GDM1 (cell line): Measurements from ENCODE around the gene CTIF.
"Not testable (repeated sequence)": the region's sequence is repeated elsewhere in the genome, so short reads cannot be mapped to it uniquely, and the experiment has no call there.

Experiments
- DNase-seq: peaks from one replicate; lab custom pipeline; 2025; lab: John Stamatoyannopoulos, UW

CTIF gene

DNA sequence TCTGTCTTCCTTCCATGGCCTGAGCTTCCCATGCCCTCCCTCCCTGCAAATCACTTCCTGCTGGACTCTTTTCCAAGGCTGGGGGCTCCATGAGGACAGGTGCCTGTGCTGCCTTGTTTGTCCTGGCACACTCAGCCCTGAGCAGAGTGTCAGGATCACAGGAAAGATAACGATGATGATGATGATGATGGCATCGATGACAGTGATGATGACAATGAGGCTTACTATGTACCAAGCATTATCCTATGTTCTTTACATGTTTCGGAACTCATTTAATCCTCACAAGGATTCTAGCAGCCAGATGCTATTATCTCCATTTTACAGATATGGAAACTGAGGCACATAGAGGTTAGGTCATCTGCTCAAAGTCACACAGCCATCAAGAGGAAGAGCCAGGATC is 170.0 kb downstream of the CTIF start:
- no peak for DNase-seq

DNA sequence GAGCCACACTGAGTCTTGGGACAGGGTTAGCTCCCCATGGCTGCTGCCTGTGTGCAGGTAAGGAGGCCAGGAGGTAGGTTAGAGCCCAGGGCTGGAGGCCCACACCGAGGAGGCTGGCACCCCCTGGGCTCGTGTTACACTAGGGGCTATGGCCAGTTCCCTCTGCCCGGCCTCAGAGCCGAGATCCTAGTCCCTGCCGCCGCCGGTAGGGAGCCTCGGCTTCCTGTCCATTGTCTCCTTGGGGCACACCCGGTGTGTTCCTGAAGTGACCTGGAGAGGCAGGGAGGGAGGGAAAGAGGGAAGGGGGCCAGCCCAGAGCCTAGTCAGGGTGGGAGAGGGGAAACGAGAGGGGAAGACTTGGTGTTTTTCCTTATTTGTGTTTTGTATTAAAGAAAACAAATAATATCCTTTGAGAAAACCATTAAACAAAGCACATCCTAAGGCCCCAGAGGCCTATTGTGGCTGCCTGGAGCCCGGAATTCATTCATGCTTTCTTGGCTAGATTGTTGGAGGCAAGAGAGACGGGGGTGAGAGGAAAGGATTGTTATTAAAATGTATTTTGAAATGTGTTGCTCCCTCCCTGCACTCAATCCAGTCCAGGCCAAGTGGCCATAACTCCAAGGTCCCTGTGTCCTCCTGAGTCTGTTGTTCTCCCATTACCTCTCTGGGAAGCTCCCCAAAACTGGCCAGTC is 170.7 kb downstream of the CTIF start:
- no peak for DNase-seq

DNA sequence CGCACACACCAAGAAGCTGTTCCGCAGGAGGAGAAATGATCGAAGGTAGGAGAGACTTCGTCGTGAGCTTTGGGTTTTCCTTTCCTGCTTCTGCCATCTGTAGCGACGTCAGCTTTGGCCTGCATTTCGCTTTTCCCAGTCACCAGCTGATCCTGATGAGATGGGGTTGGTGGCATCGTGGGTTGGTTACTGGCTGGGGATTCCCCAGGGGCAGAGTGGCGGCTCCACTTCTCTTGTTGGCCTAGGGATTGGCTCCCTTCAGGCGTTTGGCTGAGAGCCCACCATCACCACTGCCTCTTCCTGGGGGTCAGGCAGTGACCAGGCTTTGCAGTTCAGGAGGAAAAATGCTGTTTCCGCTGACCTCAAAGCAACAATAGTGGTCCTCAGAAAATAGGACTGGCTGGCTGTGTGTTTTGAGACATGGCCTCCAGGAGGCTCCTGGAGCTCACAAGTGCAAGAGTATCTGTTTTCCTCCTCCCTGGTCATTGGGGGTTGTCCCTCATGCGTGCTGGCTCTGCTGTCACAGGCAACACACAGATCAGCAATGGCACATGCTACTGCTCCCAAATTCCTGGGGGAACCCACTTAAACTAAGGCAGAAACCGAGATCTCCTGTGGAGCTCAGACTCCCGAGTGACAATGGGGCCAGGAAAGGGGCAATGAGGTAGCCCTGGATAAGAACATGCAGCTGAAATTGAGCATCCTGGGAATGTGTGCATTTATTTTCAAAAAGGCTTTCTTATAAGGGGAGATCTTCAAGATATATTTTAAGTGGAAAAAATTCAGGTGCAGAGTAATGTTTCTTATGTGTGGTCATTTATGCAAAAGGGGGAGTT is 173.0 kb downstream of the CTIF start:
- DNase-seq: no peak

DNA sequence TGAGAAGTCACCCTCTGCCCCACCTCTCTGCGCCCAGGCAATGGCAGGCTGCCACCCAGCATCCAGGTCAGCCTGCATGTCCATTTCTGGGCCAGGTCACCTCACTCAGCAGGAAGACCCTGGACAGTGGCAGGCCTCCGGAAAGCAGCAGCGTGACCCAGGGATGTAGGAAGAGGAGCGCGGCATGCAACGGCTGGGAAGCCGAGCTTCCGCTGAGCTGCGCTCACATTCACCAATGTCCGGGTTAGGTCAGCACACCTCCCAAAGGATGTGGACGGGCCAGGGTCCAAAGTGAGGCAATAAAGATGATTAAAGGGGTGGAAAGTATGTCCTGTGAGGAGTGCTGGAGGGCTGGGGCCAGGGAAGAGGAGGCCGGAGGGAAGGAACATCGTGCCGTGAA is 174.5 kb downstream of the CTIF start:
- no peak for DNase-seq

DNA sequence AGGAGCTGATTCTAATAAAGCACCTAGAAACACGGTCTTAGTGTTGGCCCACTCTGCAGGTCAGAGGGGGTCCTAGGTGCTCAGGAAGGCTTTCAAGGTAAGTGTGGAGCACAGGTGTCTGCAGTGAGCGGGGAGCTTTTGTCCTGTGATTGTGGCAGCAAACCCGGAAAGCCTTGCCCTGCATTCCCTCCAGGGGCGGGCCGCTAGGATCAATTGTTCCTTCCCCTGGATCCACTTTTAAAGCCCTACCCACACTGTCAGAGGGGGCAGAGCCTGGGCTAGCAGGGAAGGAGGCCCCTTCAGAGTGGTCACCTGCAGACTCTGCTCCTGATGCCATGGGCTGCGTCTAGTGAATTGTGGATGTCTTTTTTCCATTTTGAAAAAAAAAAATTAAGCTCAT is 176.0 kb downstream of the CTIF start:
- DNase-seq: no peak

DNA sequence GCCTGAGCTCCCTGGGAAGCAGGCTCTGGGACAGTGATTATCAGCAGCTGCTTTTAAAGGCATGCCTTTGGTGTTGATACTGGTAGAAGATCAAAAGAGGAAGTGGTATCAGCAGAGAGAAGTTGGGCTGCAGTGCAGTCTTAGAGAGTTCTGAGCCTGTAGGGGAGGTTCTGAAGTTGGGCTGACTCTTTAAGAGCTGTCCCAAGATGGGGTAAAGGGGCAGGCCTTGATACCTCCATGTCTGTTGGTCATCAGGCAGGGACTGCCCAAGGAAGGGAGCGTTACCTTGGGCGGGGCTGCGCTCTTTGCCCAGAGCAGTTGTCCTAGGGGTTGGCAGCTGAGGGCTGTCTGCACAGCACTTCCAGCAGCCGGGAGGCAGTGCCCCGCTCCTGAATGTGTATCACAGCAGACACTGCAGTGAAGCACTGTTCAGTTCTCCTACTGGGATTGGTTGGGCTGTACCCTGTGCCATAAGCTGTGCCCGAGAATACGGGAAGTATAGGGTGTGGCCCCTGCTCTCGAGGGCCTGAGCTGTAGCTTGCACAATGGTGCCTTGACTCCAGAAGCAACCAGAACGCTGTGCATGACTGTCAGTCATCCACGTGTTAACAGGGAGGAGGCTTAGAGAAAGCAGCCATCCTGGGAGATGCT is 177.0 kb downstream of the CTIF start:
- peak; percentile 70 for DNase-seq

DNA sequence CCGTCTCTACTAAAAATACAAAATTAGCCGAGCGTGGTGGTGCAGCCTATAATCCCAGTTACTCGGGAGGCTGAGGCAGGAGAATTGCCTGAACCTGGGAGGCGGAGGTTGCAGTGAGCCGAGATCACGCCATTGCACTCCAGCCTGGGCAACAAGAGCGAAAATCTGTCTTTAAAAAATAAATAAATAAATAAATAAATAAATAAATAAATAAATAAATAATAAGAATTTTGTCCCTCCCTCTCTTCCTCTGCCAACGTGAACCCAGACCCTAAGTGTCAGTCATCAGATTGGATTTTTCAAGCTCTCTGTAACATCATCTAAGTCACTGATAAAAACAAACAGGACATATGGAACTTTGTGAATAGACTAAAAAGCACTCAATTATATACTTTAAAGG is 178.4 kb downstream of the CTIF start:
- DNase-seq: not testable (repeated sequence)

DNA sequence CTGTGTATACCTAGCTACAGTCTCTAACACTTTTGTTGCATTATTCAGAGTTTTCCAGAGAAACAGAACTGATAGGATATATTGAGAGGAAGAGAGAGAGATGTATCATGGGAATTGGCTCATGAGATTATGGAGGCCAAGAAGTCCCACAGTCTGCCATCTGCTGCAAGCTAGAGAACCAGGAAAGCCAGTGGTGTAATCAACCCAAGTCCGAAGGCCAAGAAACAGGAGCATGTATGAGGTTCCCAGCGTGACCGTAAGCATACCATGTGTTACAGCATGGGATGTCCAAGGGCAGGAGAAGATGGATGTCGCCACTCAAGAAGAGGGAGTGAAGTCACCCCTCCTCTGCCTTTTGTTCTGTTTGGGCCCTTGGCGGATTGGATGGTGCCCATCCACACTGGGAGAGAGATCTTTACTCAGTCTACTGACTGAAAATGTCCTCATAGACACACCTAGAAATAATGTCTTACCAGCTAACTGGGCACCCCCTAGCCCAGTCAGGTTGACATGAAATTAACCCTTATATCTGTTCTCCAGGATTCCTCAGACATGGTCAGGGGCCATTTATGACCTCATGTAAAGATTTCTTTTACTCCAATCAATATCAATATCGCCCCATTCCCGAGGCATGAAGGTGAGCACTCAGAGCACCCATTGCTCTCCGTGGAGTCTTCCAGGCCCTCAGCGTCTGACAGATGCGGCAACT is 179.6 kb downstream of the CTIF start:
- no peak for DNase-seq

DNA sequence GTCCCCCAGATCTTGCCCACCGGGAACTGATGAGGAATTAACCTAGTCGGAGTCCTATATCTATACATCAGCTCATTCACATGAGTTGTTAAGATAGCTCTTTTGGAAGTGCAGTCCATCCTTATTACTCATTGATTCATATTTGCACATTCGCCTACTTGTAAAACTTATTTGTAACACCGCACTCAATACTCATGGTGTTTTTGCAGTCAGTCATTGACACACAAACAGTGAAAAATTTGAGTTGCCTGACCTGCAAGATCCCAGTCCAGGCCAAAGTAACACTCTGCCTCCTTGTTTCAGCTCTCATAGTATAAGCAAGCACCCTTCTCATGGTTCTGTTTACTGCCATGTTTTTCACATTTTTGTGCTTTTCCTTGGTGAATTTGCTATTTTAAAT is 180.6 kb downstream of the CTIF start:
- DNase-seq: no peak

DNA sequence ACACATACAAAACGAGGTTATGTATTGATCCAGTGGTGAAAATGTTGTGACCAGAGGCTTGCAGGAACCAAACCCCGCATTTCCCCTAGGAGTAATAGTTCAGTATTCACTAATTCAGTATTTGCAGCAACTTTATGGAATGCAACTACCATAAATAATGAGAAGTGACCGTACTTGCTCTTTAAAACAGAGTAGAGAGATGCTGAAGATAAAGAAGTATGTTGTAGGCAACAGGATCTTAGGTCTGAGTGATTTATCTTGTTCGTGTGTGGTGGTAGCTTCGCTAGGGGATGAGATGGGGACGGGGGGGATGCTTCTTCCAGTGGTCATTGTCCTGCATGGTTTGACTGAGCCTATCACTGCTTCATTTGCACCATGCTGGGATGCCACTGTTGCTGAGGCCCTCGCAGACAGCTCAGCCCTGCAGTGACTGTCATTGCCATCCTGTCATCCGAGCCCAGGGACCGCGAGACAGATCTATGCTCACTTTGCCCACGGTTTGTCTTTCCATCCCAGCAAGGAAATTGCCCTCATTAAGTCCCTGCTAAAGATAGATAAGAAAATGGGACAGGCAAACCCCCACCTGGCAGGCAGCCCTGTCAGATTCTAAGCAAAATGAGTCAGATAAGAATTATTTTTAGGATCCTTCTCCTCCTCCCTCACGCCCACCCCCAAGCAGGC is 181.3 kb downstream of the CTIF start:
- no peak for DNase-seq

DNA sequence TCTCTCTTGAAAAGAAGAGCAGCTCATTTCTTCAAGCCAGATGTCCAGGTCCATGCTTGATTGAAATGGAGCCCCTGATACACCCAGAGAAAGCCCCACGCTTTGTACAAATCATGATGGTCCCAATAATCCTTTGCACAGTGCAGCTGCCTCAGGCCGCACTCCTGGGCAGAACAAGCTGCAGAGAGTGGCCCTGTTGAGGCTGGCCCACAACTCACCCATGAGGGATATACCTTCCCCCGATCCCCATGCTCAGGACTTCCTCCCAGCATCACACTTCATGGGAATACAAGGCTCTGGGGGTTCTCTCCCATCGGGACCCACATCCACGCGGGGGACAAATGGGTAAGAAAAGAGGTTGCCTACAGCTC is 181.8 kb downstream of the CTIF start:
- DNase-seq: no peak

DNA sequence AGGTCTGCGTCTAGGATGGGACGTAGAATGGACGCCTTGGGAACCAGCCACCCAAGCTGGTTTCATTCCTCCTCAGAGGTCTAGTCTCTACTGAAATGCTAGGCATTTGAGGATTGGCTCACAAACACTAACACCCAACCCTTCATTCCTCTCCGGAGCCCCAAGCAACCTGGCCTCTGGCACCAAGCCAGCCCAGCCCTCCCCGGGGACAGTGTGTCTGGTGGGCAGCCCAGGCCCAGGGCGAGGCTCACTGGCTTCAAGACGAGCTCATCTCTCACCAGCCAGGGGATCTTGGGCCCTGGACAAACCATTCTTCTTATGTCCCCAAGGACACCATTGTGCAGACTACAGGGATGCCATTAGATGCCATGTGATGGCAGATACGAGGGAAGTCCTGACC is 182.5 kb downstream of the CTIF start:
- no peak for DNase-seq

DNA sequence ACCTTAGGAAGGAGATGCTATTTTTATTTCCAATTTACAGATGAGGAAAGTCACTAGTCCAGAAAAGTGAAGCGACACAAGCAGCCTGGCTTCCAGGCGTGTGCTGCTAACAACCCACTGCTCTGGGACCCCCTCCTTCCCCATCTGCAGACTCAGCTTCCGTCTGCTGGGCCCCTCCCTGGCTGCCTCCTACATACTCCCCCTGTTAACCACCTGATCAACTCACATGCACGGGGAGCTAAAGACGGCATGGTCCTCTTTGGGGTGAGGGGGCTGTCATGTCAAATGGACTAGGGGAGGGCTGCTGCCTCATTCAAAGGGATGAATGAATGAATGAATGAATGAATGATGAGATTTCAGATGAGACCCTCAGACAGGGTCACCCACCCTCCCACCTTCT is 184.2 kb downstream of the CTIF start:
- DNase-seq: no peak

DNA sequence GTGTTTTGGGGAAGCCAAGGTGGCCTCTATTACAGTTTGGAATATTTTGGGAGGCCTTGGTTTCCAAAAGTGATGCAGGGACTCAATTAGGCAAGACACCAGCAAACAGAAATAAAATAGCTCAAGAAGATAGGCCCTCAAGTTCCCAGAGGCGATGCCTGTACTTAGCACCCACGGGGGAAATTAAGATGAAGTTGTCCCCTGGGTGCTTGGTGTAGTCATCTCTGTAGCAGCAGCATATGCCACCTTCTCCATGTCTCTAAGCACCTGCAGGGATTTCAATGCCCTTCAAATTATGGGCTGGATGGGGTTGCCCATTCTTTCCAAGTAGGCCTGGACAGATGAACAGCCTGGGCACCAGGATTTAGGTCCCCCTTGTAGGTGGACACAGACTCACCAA is 185.0 kb downstream of the CTIF start:
- DNase-seq: no peak

DNA sequence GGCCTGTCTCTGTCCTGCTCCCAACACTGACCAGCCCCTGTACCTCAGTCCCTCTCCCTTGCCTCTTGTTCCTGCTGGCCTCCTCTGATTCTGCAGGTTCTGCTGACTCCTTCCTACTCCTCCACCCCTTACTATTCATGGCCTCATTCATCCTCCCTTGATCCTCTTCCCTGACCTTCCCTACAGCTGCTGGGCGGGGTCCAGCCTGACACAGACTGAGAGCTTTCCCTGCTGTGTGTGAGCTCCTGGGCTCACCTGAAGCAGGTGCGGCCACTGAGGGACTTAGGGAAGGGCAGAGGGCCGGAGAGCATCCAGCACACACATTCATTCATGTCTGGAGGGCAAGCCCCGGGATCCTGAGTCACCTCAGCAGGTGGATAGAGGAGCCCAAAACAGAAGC is 185.6 kb downstream of the CTIF start:
- no peak for DNase-seq

DNA sequence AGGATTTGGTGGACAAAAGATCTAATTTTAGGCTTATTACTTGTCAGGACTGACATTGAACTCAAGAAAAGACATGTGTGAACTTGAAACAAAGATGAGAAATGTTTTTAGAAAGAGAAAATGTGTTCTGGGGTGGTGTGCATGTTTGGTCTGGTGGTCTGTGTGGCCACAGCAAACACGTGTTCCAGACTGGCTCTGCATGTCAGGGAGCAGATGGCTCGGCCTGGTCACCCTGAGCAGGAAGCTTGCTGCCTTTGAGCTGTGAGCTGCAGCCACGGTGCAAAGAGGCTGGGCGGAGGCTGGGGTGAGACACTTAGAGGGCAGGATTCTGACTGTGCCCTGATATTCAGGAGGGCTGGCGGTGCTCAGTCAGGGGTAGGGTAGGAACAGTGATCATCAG is 186.1 kb downstream of the CTIF start:
- no peak for DNase-seq

DNA sequence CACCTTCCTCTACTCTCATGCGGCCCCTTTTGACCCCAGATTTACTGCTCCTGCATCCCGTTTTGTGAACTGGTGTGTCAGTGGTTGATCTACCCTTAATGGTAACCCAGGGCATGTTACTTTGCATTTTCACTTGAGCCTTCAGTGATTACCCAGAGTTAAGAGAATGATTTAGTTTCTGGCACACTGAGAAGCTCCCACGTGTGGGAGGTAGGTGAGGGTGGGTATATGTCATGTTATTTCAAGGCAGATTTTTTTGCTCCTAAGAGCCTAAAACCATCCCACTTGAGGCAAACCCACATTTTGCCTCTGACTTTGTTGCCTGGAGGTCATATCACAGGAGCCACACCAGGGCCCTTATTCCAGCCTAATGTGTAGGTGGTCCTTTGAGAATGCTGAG is 186.7 kb downstream of the CTIF start:
- DNase-seq: no peak

DNA sequence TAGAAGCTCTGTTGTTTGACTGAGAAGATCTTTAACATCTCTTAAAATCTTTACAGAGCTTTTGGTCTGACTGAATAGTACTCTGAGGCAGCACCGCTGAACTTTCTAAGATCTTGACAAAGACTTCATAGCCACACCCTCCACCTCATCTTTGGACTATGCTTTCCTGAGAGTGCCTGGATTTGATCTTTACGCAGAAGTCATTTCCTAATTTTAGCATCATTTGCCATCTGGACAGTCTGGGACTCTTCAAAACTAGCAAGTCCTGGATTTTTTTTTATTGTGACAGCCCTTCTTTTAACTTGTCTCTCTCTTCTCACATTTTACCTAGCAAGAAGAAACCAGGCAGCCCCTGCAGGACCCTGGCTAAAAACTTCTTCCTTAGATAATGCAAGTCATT is 188.8 kb downstream of the CTIF start:
- no peak for DNase-seq

DNA sequence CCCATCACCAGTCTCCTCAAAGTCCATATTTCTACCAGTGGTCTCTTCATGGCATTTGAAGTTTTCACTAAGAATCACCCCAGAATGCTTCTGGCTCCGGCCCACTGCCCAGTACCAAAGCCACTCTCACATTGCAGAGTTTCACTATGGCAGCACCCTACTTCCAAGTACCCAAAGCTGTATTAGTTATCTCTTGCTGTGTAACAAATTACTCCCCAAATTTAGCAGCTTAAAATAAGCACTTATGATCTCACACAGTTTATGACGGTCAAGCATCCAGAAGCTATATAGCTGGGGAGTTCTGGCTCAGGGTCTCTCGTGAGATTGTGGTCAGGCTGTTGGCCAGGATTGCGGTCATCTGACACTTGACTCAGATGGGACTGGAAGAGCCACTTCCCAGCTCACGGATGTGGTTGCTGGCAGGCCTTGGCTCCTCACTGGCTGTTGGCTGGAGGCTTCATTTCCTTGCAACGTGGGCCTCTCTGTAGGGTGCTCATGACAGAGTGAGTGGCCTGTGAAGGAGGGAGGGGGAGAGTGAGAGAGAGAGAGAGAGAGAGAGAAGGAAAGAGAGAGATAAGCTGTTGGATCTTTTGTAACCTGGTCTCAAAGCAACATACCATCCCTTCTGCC is 189.5 kb downstream of the CTIF start:
- no peak for DNase-seq

DNA sequence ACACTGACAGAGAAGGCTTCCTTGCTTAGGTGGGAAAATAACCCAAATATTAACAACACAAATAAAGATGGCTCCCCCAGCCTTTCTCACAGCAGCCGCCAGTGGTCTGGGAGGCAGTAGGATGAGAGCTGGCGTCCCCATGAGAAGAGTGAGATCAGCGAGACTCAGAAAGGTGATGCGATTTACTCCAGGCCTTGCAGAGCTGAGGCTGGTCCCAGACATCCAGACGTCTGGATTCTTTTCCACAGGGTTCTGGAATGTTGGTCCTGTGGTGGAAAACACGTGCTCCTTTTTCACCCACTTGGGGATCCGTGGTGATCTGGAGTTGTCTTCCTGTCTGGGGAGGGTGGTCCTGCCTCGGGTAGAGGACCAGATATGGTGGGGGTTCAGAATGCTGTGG is 190.6 kb downstream of the CTIF start:
- no peak for DNase-seq

DNA sequence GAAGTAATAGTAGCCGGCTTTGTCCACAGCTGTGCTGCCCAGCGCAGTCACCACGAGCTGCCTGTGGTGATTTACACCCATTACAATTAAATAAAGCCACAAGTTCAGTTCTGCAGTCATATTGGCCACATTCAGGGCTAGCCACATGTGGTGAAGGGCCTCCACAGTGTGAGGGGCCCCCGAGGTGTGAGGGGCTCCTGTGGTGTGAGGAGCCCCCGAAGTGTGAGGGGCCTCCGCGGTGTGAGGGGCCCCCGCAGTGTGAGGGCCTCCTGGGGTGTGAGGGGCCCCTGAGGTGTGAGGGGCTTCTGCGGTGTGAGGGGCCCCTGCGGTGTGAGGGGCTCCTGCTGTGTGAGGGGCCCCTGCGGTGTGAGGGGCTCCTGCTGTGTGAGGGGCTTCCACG is 191.2 kb downstream of the CTIF start:
- DNase-seq: no peak
